WTC11 (cell line): ENCODE data around the gene DMXL1.

Source experiments
- GTF2I ChIP-seq: fragments of 250-450 bp; sonication (Bioruptor Pico); conservative IDR thresholded peaks from 2 replicates; pipeline ENCODE4 v1.4.0; 2021; ENCODE audit warnings: mild to moderate bottlenecking
- JUN ChIP-seq: sonication (generic); formaldehyde crosslinking; IDR thresholded peaks from 2 replicates; pipeline ENCODE4 v1.8.0; 2023; ENCODE audit warnings: mild to moderate bottlenecking, missing genetic modification reagents
- KAT7 ChIP-seq: sonication (generic); formaldehyde crosslinking; IDR thresholded peaks from 2 replicates; pipeline ENCODE4 v1.8.1; 2023; ENCODE audit warnings: missing genetic modification reagents, mild to moderate bottlenecking, borderline replicate concordance
- NR1H2 ChIP-seq: sonication (generic); formaldehyde crosslinking; IDR thresholded peaks from 2 replicates; pipeline ENCODE4 v1.9.0; 2021; ENCODE audit warnings: mild to moderate bottlenecking, moderate library complexity, missing genetic modification reagents
- NR2C2 ChIP-seq: sonication (generic); formaldehyde crosslinking; IDR thresholded peaks from 2 replicates; pipeline ENCODE4 v1.8.0; 2022; ENCODE audit warnings: mild to moderate bottlenecking, missing genetic modification reagents
- ZNF423 ChIP-seq: fragments of 250-450 bp; sonication (Bioruptor Pico); IDR thresholded peaks from 2 replicates; pipeline ENCODE4 v2.1.2; 2022; ENCODE audit warnings: mild to moderate bottlenecking, moderate library complexity
- TF ChIP-seq, protein P1 (sequence below): fragments of 200-600 bp; IDR thresholded peaks from 2 replicates; pipeline ENCODE4 v1.8.0; 2022; ENCODE audit warnings: antibody characterized with exemption
- TF ChIP-seq, protein P2 (sequence below): sonication (generic); formaldehyde crosslinking; conservative IDR thresholded peaks from 2 replicates; pipeline ENCODE4 v1.8.1; 2022; ENCODE audit warnings: mild to moderate bottlenecking, missing genetic modification reagents
- TF ChIP-seq, protein P3 (sequence below): fragments of 250-450 bp; sonication (Bioruptor Pico); IDR thresholded peaks from 2 replicates; pipeline ENCODE4 v2.1.2; 2022; ENCODE audit warnings: mild to moderate bottlenecking, moderate library complexity
- TF ChIP-seq, protein P4 (sequence below): sonication (generic); formaldehyde crosslinking; IDR thresholded peaks from 2 replicates; pipeline ENCODE4 v1.8.0; 2022; ENCODE audit warnings: mild to moderate bottlenecking, missing genetic modification reagents
- TF ChIP-seq, protein P5 (sequence below): sonication (generic); formaldehyde crosslinking; IDR thresholded peaks from 2 replicates; pipeline ENCODE4 v1.8.1; 2023; ENCODE audit warnings: mild to moderate bottlenecking, missing genetic modification reagents
- TF ChIP-seq, protein P6 (sequence below): sonication (generic); formaldehyde crosslinking; IDR thresholded peaks from 2 replicates; pipeline ENCODE4 v1.8.1; 2023; ENCODE audit warnings: mild to moderate bottlenecking, missing genetic modification reagents
- TF ChIP-seq, protein P7 (sequence below): sonication (generic); formaldehyde crosslinking; IDR thresholded peaks from 2 replicates; pipeline ENCODE4 v1.8.1; 2022; ENCODE audit warnings: mild to moderate bottlenecking, moderate library complexity, missing genetic modification reagents
- TF ChIP-seq, protein P8 (sequence below): sonication (generic); formaldehyde crosslinking; IDR thresholded peaks from 2 replicates; pipeline ENCODE4 v1.8.0; 2023; ENCODE audit warnings: missing genetic modification reagents

DNA sequence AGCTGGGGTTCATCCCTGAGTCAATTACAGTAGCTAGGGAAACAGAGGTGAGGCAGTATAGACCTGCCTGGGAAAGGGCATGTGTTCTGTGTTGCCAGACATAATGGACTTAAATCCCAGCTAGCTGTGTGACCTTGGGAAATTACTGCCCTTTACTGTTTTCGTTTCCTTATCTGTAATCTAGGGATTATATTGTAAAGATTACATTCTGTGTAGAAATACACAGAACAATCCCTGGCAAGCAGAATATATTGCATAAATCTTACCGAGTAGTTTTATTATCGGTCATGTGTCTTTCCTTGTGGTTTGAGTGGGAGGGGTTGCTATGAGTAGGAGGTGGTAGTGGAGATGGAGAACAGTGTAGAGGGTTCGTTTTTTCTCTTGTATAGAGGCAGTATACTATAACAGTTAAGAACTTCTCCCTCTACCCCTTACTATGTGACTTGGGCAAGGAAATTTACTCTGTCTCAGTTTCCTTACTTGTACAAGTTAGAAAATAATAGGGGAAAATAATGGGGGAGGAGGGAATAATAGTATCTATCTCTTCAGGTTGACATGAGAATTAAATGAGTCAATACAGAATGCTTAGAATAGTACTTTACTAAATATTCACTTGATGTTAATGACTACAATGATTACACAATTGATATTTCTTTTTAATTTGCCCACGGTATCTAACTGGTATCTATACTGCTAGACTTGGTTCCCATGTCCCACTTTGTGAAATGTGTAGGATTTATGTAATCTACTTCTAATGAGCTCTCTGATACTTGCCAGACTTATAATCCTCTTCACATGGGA lies 7.1 kb upstream of the DMXL1 start:
- TF ChIP-seq, protein P1, sequence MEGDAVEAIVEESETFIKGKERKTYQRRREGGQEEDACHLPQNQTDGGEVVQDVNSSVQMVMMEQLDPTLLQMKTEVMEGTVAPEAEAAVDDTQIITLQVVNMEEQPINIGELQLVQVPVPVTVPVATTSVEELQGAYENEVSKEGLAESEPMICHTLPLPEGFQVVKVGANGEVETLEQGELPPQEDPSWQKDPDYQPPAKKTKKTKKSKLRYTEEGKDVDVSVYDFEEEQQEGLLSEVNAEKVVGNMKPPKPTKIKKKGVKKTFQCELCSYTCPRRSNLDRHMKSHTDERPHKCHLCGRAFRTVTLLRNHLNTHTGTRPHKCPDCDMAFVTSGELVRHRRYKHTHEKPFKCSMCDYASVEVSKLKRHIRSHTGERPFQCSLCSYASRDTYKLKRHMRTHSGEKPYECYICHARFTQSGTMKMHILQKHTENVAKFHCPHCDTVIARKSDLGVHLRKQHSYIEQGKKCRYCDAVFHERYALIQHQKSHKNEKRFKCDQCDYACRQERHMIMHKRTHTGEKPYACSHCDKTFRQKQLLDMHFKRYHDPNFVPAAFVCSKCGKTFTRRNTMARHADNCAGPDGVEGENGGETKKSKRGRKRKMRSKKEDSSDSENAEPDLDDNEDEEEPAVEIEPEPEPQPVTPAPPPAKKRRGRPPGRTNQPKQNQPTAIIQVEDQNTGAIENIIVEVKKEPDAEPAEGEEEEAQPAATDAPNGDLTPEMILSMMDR: no peak
- TF ChIP-seq KAT7 (CRISPR knock-in tag) (no peak), ZNF423 (CRISPR knock-in tag) (no peak), NR1H2 (CRISPR knock-in tag) (no peak), NR2C2 (no peak), JUN (CRISPR knock-in tag) (no peak), GTF2I (no peak)
- TF ChIP-seq, protein P2, sequence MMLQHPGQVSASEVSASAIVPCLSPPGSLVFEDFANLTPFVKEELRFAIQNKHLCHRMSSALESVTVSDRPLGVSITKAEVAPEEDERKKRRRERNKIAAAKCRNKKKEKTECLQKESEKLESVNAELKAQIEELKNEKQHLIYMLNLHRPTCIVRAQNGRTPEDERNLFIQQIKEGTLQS (CRISPR knock-in tag): no peak
- TF ChIP-seq, protein P3, sequence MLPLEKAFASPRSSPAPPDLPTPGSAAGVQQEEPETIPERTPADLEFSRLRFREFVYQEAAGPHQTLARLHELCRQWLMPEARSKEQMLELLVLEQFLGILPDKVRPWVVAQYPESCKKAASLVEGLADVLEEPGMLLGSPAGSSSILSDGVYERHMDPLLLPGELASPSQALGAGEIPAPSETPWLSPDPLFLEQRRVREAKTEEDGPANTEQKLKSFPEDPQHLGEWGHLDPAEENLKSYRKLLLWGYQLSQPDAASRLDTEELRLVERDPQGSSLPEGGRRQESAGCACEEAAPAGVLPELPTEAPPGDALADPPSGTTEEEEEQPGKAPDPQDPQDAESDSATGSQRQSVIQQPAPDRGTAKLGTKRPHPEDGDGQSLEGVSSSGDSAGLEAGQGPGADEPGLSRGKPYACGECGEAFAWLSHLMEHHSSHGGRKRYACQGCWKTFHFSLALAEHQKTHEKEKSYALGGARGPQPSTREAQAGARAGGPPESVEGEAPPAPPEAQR (CRISPR knock-in tag): no peak
- TF ChIP-seq, protein P4, sequence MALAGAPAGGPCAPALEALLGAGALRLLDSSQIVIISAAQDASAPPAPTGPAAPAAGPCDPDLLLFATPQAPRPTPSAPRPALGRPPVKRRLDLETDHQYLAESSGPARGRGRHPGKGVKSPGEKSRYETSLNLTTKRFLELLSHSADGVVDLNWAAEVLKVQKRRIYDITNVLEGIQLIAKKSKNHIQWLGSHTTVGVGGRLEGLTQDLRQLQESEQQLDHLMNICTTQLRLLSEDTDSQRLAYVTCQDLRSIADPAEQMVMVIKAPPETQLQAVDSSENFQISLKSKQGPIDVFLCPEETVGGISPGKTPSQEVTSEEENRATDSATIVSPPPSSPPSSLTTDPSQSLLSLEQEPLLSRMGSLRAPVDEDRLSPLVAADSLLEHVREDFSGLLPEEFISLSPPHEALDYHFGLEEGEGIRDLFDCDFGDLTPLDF: no peak
- TF ChIP-seq, protein P5, sequence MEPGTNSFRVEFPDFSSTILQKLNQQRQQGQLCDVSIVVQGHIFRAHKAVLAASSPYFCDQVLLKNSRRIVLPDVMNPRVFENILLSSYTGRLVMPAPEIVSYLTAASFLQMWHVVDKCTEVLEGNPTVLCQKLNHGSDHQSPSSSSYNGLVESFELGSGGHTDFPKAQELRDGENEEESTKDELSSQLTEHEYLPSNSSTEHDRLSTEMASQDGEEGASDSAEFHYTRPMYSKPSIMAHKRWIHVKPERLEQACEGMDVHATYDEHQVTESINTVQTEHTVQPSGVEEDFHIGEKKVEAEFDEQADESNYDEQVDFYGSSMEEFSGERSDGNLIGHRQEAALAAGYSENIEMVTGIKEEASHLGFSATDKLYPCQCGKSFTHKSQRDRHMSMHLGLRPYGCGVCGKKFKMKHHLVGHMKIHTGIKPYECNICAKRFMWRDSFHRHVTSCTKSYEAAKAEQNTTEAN (CRISPR knock-in tag): no peak
- TF ChIP-seq, protein P6, sequence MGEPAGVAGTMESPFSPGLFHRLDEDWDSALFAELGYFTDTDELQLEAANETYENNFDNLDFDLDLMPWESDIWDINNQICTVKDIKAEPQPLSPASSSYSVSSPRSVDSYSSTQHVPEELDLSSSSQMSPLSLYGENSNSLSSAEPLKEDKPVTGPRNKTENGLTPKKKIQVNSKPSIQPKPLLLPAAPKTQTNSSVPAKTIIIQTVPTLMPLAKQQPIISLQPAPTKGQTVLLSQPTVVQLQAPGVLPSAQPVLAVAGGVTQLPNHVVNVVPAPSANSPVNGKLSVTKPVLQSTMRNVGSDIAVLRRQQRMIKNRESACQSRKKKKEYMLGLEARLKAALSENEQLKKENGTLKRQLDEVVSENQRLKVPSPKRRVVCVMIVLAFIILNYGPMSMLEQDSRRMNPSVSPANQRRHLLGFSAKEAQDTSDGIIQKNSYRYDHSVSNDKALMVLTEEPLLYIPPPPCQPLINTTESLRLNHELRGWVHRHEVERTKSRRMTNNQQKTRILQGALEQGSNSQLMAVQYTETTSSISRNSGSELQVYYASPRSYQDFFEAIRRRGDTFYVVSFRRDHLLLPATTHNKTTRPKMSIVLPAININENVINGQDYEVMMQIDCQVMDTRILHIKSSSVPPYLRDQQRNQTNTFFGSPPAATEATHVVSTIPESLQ (CRISPR knock-in tag): no peak
- TF ChIP-seq, protein P7, sequence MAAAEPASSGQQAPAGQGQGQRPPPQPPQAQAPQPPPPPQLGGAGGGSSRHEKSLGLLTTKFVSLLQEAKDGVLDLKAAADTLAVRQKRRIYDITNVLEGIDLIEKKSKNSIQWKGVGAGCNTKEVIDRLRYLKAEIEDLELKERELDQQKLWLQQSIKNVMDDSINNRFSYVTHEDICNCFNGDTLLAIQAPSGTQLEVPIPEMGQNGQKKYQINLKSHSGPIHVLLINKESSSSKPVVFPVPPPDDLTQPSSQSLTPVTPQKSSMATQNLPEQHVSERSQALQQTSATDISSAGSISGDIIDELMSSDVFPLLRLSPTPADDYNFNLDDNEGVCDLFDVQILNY (CRISPR knock-in tag): no peak
- TF ChIP-seq, protein P8, sequence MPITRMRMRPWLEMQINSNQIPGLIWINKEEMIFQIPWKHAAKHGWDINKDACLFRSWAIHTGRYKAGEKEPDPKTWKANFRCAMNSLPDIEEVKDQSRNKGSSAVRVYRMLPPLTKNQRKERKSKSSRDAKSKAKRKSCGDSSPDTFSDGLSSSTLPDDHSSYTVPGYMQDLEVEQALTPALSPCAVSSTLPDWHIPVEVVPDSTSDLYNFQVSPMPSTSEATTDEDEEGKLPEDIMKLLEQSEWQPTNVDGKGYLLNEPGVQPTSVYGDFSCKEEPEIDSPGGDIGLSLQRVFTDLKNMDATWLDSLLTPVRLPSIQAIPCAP (CRISPR knock-in tag): no peak
